NCI-H2107 treated with DMSO at 0.1 percent for 48 hours (cell line): ENCODE results near the gene NOTCH1.

Source experiments
- DNase-seq: peaks from one replicate; lab custom pipeline; 2025; ENCODE audit not compliant: unreplicated experiment; lab: John Stamatoyannopoulos, UW

Gene NOTCH1

DNA sequence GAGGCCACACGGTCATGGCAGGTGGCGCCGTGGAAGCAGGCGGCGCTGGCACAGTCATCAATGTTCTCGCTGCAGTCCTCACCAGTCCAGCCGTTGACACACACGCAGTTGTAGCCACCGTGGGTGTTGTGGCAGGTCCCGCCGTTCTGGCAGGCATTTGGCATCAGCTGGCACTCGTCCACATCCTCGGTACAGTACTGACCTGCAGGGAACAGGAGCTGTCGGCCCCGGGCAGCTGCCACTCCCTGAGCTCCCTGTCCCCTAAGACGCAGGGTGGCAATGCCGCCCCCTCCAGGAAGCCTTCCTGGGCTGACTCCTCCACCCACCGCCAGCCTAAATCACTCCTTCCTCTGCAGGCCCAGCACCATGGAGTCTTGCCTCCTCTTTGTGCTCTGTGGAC, 27.2 kb downstream of the NOTCH1 start:
- no peak for DNase-seq

GRCh38 chr9:136517950-136518349, 27.9 kb downstream of the NOTCH1 start:
- DNase-seq = no peak

DNA sequence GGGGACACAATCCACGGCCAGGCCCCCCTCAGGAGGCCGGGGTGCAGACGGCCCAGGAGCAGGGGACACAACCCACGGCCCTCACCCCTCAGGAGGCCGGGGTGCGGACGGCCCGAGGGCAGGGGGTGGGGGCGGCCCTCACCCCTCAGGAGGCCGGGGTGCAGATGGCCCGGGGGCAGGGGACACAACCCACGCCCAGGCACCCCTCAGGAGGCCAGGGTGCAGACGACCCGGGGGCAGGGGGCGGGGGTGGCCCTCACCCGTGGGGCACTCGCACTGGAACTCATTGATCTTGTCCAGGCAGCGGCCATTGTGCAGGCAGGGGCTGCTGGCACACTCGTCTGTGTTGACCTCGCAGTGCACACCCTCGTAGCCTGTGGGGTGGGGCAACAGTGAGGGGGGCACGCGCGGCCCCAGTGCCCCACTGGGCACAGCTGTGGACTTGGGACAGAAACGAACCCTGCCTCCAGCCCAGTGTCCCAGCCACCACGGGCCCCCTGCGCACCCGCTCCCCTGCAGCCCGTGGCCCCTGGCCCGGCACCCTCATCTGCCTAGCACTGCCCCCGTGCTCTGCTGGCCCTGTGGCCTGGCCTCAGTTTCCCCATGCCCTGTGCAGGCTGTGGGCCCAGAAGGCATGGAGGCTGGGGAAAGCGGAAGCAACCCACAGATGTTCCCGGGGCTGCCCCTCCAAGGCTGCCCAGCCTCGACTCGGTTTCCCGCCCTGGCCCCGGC, 28.7 kb downstream of the NOTCH1 start:
- DNase-seq = no peak

DNA sequence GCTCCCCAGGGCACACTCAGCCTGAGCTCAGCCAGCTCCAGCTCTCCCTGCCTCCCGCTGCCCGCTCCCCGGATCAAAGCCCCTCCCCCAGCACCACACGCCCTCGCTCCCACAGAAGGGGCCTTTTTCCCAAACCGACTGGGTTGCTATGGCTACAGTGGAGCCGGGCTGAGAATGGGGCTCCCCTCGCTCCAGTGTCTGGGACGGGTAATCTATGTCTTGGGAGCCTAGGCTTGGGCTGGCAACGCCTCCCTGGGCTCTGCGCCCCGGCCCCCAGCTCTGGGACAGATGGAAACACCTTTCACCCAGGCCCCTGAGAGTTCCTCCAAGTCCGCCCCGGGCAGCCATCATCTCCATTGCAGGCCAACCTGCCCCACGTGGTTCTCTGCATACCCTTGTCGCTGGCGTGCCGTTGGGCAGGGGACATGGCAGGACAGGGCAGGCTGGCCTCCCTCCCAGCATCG, 29.6 kb downstream of the NOTCH1 start:
- no peak for DNase-seq

GRCh38 chr9:136515276-136515675, 30.6 kb downstream of the NOTCH1 start:
- no peak for DNase-seq

DNA sequence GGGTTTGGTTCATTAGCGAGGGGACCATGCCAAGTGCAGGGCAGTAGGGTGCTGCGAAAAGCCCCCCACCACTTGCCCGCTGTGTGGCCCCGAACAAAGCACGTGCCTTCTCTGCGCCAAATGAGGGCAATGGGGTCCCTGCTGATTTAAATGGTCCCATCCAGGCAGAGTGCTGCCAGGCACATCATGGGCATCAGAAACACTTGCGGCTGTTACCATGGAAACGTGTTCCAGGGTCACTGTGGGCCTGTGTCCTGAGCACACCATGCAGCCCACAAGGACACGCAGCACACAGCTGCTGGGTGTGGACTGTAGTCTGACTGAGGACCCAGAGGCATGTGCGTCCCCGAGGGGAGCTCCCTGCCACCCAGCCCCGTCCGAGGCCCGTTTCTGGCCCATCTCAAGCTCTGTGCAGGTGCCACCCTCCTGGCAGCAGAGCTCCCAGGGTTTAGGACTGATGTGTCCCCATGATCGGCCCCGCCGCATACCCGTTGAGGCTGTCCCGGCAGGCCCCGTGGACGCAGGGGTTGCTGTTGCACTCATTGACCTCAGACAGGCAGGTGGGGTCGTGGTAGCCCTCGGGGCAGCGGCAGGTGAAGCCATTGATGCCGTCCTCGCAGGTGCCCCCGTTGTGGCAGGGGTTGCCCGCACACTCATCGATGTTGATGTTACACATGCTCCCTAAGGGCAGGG, 31.7 kb downstream of the NOTCH1 start:
- no peak for DNase-seq

- no peak for DNase-seq
Observed at GRCh38 chr9:136513191-136513590, 32.7 kb downstream of the NOTCH1 start.

DNA sequence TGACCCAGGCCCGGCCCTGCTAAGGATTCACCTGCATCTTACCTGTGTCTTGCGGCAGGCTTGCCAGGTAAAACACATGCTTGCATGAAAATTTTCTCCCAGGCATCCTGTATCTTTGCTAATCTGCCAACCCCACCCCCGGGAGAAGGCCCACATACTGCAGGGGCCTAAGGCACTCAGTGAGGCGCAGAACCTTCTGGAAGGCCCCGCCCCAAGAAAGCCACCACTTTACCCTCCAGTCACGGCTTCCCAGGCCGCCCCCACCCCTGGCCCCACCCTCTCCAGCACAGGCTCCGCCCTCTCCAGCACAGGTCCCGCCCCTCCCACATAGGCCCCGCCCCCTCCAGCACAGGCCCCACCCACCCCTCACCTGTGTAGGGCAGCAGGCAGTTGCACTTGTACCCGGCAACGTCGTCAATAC, 33.2 kb downstream of the NOTCH1 start:
- DNase-seq = no peak

- no peak for DNase-seq
Observed at GRCh38 chr9:136511670-136512592, 33.9 kb downstream of the NOTCH1 start.

DNA sequence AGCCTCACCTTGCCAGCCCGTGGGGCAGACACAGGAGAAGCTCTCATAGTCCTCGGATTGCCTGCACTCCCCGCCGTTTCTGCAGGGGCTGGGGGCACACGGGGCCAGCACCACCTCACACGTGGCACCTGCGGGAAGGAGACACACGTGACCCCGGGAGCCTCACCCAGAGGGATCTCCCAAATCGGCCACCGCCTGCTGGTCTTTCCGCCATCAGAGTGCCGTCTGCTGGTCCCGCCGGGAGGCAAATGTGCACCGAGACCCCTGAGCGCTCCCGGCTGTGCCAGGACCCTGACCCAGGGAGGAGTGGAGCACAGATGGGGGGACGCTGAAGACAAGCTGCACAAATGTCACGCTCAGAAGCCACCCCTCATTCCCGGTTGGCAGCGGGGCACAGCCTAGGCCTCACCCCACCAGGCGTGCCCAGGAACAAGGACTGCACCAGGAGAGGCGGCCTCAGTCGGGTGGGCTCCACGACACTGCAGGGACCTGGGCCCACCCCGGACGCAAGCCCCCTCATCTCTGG, 34.6 kb downstream of the NOTCH1 start:
- DNase-seq = no peak

DNA sequence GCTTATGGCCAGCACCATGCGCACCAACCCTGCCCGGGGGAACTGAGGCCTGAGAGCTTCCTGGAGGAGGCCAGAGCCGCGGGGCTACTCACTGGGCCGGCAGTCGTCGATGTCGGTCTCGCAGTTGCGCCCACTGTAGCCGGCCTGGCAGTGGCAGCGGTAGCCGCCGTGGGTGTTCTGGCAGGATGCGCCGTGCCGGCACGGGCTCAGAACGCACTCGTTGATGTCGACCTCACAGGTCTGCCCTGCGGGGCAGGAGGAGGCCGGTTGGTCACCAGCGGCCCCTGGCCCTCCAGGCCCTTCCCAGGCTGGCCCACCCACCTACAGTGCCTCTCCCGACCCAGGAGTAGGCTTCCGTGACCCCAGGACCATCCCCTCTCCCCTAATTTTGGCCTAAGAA, 35.3 kb downstream of the NOTCH1 start:
- DNase-seq = no peak

- no peak for DNase-seq
Observed at GRCh38 chr9:136509549-136509948, 36.3 kb downstream of the NOTCH1 start.

DNA sequence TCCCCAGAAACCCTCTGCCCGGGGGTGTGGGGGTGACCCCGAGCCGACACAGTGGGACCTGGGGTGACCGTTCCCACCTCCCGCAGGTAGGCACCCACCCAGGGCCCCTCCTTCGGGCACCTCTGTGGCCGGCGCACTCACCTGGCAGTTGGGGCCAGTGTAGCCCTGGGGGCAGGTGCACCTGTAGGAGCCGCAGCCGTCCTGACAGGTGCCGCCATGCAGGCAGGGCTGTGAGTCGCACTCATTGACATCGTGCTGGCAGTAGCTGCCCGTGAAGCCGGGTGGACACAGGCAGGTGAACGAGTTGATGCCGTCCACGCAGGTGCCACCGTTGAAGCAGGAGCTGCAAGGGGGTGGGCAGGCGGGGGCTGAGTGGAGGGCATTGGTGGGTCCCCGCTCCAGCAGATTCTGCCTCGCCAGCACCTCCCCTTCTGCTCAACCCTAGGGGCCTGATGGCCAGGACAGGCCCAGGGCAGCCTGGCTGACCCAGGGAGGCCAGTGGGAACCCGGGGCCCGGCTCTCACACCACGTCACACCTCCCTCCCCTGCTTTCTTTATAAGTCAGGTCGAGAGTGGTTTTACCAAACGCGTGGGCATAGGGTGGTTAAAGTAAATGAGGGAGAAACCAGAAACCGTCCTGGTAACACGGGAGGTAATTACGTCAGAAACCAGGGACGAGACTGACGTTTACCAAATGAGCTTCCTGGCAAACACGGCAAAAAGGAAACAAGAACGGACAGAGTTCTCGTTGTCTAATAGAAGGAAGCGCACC, 36.9 kb downstream of the NOTCH1 start:
- DNase-seq = no peak

GRCh38 chr9:136507992-136508375, 37.9 kb downstream of the NOTCH1 start:
- no peak for DNase-seq

DNA sequence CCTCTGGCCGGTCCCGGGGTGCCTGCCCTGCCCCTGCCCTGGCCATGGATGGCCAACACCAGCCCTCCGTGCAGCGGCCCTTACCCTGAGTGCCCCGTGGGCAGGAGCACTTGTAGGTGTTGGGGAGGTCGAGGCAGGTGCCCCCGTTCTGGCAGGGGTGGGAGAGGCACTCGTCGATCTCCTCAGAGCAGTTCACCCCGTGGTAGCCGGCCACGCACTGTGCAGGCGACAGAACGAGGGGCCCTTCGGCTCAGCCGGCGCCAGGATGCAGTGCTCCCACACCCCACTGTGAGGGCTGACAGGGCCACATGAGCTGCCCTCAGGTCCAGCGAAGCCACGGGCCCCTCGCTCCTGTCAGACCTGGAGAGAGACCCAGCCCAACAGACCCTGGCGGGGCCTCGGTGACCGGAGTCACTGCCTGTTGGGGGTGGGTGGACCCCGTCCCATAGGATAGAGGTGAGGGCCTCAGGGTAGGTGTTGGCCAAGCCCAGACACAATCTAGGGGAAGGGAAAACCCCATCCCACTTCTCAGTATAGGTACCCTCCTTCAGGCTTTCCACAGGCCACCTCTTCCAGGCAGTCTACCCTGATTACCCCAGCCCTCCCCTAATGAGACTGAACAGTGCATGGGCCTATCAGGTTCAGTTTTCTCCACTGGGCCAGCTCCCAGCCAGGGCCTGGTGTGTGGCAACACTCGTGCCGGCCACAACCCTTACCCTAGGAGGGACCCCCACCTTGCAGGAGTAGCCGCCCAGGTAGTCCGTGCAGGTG, 38.4 kb downstream of the NOTCH1 start:
- DNase-seq = no peak

- no peak for DNase-seq
Observed at GRCh38 chr9:136506425-136506824, 39.4 kb downstream of the NOTCH1 start.

DNA sequence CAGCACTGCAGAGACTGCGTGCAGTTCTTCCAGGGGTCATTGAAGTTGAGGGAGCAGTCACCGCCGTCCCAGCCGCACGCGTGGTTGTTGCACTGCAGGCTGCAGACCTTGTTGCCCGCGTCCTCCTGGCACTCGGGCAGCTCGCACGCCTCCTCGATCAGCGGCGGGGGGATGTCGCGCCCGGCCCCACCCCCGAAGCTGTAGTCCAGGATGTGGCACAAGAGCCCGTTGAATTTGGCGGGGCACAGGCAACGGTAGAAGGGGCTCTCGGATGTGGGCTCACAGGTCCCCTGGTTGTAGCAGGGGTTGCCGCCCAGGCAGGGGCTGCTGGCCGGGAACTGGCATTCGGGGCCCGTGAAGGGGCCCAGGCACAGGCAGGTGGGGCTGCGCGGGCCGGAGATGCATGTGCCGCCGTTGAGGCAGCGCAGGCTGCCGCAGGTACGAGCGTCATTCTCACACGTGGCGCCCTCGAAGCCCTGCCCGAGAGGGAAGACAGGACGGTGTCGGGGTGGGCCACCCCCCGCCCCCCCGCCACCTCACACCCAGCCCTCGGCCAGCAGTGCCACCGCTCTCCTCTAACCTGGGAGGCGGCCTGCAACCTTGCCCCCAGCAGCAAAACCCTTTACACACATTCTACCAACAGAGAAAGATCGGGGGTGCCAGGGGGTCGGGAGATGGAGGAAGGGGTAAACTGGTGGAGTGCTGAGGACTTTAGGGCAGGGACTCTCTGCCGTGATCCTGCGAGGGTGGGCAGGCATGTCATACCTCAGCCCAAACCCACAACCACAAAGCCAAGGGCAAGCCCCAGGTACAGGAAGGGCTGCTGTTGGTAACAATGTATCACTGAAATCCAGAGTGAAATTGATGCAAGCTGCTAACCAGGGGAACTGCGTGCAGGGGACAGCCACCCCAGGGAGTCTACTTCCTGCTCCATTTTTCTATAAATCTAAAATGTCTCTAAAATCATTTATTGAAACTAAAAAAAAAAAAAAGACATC, 40.1 kb downstream of the NOTCH1 start:
- no peak for DNase-seq

DNA sequence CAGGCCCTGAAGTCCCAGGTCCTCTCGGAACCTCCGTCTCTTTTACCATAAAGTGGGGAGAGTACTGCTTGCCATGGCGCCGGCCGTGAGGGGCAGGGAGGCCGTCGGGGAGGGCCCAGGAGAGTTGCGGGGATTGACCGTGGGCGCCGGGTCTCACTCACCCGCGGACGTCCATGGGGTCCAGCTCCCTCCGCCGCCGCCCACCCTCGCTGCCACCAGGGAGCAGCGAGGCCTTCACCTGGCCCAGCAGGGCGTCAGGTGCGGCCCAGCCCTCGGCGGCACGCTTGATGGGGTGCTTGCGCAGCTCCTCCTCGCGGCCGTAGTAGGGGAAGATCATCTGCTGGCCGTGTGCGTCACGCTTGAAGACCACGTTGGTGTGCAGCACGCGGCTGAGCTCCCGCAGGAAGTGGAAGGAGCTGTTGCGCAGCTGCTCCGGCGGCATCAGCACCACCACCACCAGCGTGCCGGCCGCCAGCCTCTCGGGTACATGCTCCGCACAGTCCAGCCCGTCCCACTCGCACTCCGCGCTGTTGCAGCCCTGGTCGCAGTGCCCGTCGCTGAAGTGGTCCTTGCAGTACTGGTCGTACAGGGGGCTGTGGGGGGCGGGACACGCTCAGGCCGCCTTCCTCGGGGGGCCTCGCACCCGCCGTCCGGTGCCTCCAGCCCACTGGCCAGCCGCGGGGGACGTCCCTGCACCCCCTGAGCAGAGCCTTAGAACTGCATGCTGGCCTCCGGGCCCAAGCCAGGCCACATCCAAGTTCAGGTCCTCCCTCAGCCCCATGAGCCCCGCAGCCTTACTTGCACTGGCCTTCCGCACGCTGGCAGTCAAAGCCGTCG, 41.1 kb downstream of the NOTCH1 start:
- no peak for DNase-seq
